GM13977 (cell line): ENCODE measurements around the gene ITPK1.

Experiments used
- DNase-seq: peaks from one replicate; pipeline ENCODE4 v3.0.0; 2012; ENCODE audit warnings: low spot score
- in situ Hi-C: fragments of 300-500 bp; cut with MboI; formaldehyde crosslinking; loops from one replicate; pipeline ENCODE4 v1.12.0; 2022; ENCODE audit warnings: low sequenced_read_pairs, low pct_unique_long_range_greater_than_20kb, mixed read lengths, inconsistent platforms; ENCODE audit not compliant: unreplicated experiment
- TF ChIP-seq, protein P1 (sequence below): IDR thresholded peaks from 2 replicates; pipeline ENCODE4 v1.5.1; 2012; ENCODE audit warnings: mild to moderate bottlenecking, control low read depth; ENCODE audit not compliant: insufficient read depth; ENCODE audit errors: extremely low read depth, missing control alignments

ITPK1 gene

DNA sequence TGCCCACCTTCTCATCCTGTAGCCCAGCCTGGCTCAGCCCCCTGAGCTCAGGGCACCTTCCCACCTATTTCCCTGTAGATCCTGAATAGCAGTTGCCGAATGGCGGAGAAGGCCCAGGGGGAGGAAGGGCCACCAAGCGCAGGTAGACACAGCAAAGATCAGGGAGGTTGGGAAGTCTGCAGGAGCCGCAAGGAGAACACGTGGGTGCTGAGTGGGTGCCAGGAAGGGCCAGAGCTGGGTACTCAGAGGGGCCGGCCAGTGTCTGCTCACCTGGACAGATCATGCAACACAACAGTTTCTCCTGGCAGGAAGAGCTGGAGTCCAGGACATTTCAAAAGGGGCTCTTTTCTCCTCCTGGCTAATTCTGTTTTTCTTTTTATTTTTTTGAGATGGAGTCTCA is 162.2 kb downstream of the ITPK1 start:
- no peak for DNase-seq
- TF ChIP-seq, protein P1, sequence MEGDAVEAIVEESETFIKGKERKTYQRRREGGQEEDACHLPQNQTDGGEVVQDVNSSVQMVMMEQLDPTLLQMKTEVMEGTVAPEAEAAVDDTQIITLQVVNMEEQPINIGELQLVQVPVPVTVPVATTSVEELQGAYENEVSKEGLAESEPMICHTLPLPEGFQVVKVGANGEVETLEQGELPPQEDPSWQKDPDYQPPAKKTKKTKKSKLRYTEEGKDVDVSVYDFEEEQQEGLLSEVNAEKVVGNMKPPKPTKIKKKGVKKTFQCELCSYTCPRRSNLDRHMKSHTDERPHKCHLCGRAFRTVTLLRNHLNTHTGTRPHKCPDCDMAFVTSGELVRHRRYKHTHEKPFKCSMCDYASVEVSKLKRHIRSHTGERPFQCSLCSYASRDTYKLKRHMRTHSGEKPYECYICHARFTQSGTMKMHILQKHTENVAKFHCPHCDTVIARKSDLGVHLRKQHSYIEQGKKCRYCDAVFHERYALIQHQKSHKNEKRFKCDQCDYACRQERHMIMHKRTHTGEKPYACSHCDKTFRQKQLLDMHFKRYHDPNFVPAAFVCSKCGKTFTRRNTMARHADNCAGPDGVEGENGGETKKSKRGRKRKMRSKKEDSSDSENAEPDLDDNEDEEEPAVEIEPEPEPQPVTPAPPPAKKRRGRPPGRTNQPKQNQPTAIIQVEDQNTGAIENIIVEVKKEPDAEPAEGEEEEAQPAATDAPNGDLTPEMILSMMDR, result no peak
- in situ Hi-C loops, result loop anchor here (10.0 kb wide), 1 partner anchor 181 kb away; no protein-coding TSS in a partner anchor

DNA sequence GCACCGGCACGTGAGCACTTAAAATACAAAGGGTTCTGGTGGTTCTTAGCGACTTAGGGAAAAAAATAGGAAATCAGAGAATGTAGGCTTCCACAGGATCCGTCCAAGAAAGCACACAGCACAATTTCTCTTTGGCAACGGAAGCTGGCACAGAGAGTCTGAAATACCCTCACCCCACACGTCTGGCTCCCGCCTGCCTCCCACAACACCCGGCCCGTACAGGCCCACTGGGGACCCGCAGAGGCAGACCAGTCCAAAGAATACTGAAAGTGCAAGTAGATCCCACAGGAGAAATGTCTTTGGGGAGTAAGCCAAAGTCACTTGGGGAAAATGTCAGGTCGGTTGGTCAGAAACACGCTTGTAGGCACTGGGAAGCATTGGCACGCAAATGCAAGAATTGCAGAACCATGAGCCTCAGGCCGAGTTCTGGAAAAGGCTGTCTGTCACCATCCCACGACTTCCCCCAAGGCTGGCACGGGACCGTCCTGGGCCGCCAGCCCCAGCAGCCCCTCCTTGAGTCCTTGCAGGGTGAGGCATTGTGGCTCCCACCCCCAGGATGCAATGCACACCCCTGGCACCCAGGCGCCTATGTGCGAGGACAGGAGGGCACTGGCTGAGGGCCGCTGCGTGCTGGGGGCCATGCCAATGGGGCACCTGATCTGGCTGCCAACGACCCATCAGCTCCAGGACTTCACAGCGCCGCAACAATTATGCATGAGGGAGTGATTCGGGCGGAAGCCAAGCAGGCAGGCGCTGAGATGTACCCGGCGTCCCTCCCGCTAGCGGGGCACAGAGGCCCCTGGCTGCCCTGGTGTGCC is 163.0 kb downstream of the ITPK1 start:
- in situ Hi-C loops, result loop anchor here (10.0 kb wide), 1 partner anchor 182 kb away; no protein-coding TSS in a partner anchor
- DNase-seq, result no peak
- TF ChIP-seq, protein P1, result no peak

DNA sequence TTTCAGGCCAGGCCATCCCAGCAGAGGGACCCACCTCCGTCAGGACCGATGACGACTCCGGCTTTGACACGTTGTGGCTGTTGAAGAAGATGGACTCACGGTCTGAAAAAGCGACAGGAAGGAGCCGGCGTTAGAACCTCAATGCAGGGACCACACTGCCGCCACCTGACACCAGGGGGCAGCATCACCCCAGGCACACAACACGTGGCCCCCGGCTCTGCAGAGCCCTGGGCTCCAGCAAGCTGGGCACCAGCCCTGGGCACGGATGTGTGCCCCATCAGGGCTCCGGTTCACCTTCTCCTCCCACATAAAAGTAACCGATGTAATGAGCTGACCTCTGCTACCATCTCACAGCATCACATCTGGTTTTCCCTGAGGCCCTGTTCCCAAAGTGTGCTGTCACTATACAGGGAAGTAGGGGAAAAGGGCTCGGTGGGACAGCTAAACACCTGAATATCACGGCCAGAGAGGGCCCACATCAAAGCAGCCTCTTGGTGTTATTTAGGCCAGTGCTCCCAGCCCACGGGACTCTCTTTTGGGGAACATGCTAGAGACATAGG is 163.7 kb downstream of the ITPK1 start:
- in situ Hi-C loops, result loop anchor here (10.0 kb wide), 1 partner anchor 183 kb away; no protein-coding TSS in a partner anchor
- TF ChIP-seq, protein P1, result peak; percentile 96
- DNase-seq, result peak; percentile 95

DNA sequence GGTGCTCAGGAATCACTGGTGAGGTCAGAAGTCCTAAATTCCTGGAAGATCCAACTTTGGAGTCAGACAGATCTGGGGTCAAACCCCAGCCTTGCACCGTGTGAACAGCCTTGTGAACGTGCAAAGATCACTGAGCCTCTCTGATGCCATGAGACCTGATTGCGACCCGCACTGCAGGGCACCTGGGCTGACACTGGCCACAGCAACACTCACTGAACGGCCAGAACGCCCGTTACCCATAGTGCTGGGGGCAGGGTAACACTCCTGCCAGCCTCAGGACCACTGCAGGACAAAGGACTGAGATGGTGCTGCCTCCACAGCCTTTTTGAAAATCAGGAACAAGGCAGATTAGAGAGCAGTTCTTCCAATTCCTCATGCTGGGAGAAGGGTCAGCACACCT is 164.5 kb downstream of the ITPK1 start:
- in situ Hi-C loops, result loop anchor here (10.0 kb wide), 1 partner anchor 184 kb away; no protein-coding TSS in a partner anchor
- TF ChIP-seq, protein P1, result no peak
- no peak for DNase-seq

DNA sequence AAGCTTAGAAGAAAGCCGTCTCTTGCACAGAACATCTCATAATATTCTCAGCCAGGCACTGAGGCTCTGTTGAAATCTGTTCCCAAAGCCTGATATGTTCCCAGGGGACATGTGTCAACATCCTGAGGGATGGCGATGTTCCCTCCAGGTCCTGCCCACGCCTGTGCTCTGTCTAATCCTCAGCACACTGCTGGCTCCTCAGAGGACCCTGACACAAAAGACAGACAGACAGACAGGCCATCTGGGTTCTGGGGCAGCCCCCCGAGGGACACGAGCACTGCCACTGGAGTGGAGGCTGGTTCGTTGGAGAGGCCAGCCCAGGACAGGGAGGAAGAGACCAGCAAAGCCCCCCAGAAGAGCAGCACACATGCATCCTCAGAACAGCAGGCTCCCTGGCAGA is 165.0 kb downstream of the ITPK1 start:
- in situ Hi-C loops, result loop anchor here (10.0 kb wide), 1 partner anchor 184 kb away; no protein-coding TSS in a partner anchor
- TF ChIP-seq, protein P1, result no peak
- DNase-seq, result no peak

DNA sequence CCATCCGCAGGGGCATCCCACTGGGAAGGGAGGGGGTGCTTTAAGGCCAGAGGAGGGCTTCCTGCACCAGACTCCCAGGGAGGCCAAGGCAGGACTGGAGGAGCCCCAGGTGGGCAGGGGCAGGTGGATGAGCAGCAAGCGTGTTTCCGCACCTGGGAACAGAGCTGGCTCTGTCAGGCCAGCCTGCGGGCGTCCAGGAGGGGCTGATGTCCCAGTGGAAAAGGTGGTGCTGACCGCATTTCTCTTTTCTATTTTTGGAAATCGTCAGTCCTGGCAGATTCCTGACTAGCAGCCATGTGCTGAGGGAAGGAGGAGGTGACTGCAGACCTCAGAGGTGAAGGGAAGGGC is 165.6 kb downstream of the ITPK1 start:
- in situ Hi-C loops, result loop anchor here (10.0 kb wide), 1 partner anchor 185 kb away; no protein-coding TSS in a partner anchor
- no peak for DNase-seq
- TF ChIP-seq, protein P1, result no peak
